Right ventricle myocardium superior (tissue), 1 donor: ENCODE results near the gene PHLDA3. TPM values are rescaled to one million over a fixed set of nuclear protein-coding genes. Genes with fewer than 3 reads are reported as not detected.

Source experiments
- ATAC-seq: fragments of 200-7000 bp; cut with Tn5 transposase; one replicate; pipeline ENCODE4 v1.9.1; 2020; ENCODE audit warnings: mild to moderate bottlenecking; ENCODE audit not compliant: poor library complexity
- DNase-seq: peaks from one replicate; pipeline ENCODE4 v3.0.0-alpha.2; 2020
- intact Hi-C: fragments of 100-400 bp; cut with DNase I; formaldehyde crosslinking; loops from one replicate; pipeline ENCODE4 v1.11.2; 2022
- total RNA-seq: library from RNA; stranded (reverse); fragmentation: NEBNext Ultra II Directional; extraction: Animal tissue kit (Norgen Biotek cat#: 25700); gene quantifications from one replicate; pipeline ENCODE4 v1.2.1, GENCODE V29; 2021
- donor health status: DM: no; HTN: yes; CAD: no; lungs with severe emphysema.

The PHLDA3 gene
- total RNA-seq, 1 donor from 2014 or later: 21.5 TPM

- DNase-seq (peak; percentile 84), ATAC-seq (peak; percentile 64)
- intact Hi-C loops: no loop called here
These were observed 18.2 kb downstream of the PHLDA3 start for GRCh38 chr1:201450721-201451291.

GRCh38 chr1:201448990-201449389 is 20.0 kb downstream of the PHLDA3 start:
- ATAC-seq (no peak), DNase-seq (no peak)
- intact Hi-C loops: loop anchor here (2.0 to 5.0 kb wide), 2 partner anchors 32 to 63 kb away; no protein-coding TSS in a partner anchor

GRCh38 chr1:201447903-201448871 is 20.8 kb downstream of the PHLDA3 start:
- ATAC-seq (peak; percentile 90), DNase-seq (peak; percentile 90)
- intact Hi-C loops: loop anchor here (2.0 to 5.0 kb wide), 2 partner anchors 33 to 64 kb away; no protein-coding TSS in a partner anchor

GRCh38 chr1:201445310-201445709 is 23.7 kb downstream of the PHLDA3 start:
- intact Hi-C loops: loop anchor here (5.0 kb wide), 1 partner anchor 67 kb away; no protein-coding TSS in a partner anchor
- DNase-seq (no peak), ATAC-seq (no peak)

- intact Hi-C loops: loop anchor here (5.0 kb wide), 1 partner anchor 68 kb away; no protein-coding TSS in a partner anchor
- no peak for DNase-seq
These were observed 24.2 kb downstream of the PHLDA3 start for GRCh38 chr1:201444792-201445191.

GRCh38 chr1:201443747-201444146 is 25.2 kb downstream of the PHLDA3 start:
- DNase-seq (no peak), ATAC-seq (no peak)
- intact Hi-C loops: no loop called here

More at GRCh38 chr1:201444792-201445191, 24.2 kb downstream of the PHLDA3 start:
- ATAC-seq: no peak

DNA sequence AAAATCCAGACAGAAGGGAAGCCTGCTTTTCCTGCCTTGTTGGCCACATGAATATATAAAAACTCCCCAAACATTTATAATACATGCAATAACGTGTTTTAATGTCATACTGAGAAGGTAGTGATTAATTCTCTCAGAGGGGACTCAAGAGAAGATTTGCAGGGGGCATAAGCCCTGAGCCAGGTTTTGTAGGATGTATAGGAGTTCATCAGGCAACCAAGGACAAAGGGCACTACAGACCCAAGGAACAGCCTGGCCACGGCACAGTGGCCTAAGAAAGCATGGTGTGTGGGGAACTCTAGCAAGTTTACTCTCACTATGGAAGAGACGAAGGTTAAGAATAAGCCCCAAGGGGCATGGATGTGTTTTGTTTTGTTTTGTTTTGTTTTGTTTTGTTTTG is 32.0 kb downstream of the PHLDA3 start:
- intact Hi-C loops: no loop called here
- no peak for DNase-seq
- ATAC-seq: no peak

DNA sequence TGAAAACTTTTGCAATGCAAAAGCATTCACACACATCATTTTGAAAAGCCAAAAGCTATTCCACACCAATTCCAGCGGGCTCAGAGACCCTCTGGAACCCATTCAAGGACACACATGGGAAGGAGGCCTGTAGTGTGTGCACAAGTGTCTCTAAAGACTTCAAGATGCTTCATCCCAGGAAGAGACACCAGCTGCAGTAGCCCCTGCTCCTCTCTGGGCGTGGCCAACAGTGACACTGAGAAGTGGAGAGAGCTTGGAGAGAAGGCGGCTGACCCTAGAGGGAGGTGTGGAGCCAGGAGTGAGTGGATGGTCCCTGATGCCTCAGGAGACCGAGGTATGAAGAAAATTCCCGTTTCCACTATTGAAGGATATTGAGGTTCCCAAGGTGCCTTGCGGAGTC is 32.6 kb downstream of the PHLDA3 start:
- intact Hi-C loops: no loop called here
- DNase-seq (no peak), ATAC-seq (peak; percentile 38)

GRCh38 chr1:201434266-201434665 is 34.7 kb downstream of the PHLDA3 start:
- intact Hi-C loops: no loop called here
- DNase-seq: no peak
- ATAC-seq: no peak

- intact Hi-C loops: no loop called here
- DNase-seq (no peak), ATAC-seq (no peak)
These were observed 35.4 kb downstream of the PHLDA3 start for GRCh38 chr1:201433609-201434008.

DNA sequence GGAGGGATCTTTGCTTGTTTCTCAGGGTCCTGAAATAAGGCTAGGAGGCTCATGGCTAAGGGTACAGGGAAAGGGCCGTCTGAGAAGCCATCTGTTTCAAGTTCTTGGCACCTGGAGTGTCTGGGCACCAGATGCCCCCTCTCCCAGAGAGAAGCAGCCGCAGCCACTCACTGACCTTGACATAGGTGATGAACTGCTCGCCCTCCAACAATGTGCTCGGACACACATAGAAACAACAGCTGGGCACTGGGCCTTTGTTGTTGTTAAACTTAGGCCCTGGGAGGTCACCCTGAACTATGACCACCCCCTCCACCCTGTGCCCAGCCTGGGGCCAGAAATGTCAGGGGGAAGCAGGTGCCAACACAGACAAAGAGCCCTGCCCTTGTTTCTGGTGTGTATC is 38.2 kb downstream of the PHLDA3 start:
- peak; percentile 41 for ATAC-seq
- DNase-seq: no peak

GRCh38 chr1:201429736-201430501 is 39.1 kb downstream of the PHLDA3 start:
- intact Hi-C loops: no loop called here
- DNase-seq: no peak
- no peak for ATAC-seq

More for the DNA sequence above, 38.2 kb downstream of the PHLDA3 start:
- intact Hi-C loops: no loop called here

DNA sequence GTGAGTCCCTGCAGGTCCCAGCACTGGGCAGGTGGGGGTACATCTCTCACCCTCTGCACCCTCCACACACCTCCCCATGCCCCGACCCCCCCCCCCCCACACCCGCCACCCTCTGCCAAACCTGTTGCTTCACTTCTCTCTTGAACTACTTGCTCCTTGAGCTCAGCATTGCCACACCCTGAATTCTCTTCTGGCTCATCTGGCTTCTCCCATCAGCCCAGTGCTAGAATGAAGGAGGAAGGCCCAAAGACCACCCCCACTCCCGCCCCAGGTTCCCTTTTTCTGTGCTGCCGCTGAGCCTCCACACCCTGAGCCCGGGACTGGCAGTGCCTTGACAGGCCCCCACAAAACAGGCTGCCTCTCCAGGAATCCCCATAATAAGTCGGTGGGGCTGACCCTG is 41.0 kb downstream of the PHLDA3 start:
- ATAC-seq (no peak), DNase-seq (no peak)
- intact Hi-C loops: no loop called here

GRCh38 chr1:201426479-201427310 is 42.3 kb downstream of the PHLDA3 start:
- intact Hi-C loops: no loop called here
- peak; percentile 74 for ATAC-seq
- DNase-seq: peak; percentile 60

DNA sequence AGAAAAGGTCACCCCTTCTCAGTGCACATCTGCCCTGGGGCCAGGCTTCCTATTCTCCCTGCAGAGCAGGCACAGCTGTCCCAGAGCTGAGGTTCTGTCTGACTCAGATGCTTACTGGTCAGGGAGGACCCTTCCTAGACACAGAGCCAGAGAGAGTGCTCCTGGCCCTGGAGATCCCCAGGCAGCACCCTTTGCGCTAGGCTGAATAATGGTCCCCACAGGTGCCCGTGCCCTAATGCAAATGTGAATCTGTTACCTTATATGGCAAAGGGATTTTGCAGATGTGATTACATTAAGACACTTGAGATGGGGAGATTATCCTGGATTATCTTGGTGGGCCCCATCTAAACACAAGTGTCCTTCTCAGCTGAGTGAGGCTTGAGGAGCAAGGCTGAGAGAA is 44.8 kb downstream of the PHLDA3 start:
- intact Hi-C loops: no loop called here
- no peak for DNase-seq
- ATAC-seq: no peak

DNA sequence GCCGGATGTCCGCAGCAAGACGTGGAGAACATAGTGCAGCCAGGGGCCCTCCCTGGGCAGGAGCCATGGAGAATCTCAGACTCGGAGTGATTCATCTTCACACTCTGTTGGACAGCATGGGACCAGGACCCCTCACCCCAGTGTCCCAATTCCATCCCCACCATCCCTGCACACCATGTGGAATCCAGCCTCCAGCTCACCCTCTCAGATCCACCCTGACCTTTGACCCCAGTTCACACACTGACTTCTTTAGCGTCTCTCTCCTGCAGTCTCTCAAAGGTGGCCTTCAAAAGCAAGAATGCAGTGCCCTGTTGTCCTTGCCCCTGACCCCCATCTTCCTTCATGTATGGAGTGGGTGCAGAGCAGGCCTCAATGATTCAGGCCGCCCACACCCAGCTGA is 45.3 kb downstream of the PHLDA3 start:
- intact Hi-C loops: no loop called here
- no peak for ATAC-seq
- no peak for DNase-seq

DNA sequence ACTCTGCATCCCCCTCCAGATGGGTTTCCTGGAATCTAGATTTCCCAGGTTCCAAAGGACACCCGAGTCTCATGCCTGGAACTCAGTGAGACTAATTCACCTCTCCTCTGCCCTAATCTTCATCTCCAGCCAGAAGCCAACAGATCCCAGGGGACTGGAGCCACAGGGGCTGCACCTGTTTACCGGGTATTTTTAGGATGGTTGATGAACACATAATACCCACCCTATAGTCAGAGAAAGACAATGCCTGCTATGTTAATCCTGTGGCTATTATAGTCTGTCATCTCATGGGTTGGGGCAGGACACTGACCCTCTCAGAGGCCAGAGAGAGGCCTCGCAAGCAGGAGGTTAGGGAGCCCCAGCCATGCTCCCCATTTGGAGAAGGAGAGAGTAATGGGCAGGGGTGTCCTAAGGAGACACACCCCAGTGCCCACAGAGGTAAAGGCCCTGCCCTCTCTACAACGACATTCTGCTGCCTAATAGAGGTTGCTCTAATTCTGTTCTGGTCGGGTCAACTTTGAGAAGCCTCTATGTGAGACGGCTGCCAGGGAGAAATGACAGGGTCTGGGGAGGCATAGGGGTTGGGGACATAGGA is 46.5 kb downstream of the PHLDA3 start:
- intact Hi-C loops: no loop called here
- ATAC-seq (no peak), DNase-seq (no peak)

DNA sequence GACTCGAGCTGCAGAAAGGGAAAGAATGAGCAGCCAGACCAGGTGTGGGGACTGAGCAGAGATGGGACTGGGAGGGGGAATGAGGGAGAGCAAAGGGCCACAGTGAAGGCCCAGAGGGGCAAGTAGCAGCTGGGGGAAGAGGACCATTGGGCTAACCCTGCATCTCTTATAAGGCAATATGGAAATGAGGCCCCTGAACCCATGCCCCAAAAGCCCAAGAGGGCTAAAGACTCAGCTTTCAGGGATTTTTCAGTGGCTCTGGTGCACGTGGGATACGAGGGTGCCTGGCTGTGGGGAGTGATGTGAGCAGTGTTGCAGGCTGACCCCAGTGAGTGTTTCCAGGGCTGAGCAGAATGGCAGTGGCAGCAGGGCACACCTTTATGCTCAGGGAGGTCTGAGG is 47.0 kb downstream of the PHLDA3 start:
- ATAC-seq (no peak), DNase-seq (no peak)
- intact Hi-C loops: no loop called here
